NCI-H774 (cell line): ENCODE data around the gene GGCT.
A peak's percentile ranks its signal among the peaks of the same experiment; 100 is the strongest.
"Not testable (repeated sequence)": the region's sequence is repeated elsewhere in the genome, so short reads cannot be mapped to it uniquely, and the experiment has no call there.

Source experiments
- DNase-seq: peaks from one replicate; lab custom pipeline; 2025; lab: John Stamatoyannopoulos, UW

The GGCT gene, protein sequence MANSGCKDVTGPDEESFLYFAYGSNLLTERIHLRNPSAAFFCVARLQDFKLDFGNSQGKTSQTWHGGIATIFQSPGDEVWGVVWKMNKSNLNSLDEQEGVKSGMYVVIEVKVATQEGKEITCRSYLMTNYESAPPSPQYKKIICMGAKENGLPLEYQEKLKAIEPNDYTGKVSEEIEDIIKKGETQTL

GRCh38 chr7:30504301-30505173 is at the start of gene GGCT:
GGCT (minus strand) TSS chr7:30504829; CDS start chr7:30504709, 120 bp downstream.
- DNase-seq = peak; percentile 96

DNA sequence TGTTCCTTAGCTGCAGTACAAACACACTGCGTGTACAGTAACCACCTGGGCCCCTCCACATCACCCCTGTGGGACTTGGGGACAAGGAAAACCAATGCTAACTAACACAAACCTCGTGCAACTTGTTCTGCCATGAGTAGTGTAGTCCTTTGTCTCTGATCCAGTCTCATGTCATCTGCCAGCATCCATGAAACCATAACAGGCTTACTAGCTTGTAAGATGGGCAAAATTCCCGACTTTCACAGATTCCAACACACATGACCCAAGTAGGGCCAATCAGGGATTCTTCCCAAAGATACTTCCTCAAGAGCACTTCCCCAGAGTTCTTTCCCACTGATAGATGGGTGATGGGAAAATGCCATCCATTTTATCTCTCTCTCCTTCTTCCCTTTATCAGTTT is 48.9 kb upstream of the GGCT start:
- no peak for DNase-seq

DNA sequence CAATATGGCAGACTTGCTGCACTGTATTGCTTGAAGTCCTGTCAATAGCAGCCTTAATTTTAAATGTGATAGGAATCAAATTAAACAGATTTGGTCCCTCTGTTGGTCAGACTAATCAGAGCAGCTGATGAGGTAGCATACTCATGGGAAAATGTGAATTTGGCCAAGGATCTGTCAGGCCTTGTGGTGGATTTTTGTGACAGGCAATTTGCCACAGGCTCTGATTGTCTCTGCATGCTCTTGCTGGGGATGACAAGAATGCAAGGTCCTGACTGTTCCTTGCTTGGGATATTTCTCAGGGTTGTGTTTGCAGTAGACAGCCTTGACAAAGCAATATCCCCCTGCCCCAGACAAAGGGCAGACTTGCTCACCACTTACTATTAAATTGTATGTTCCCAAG is 48.5 kb upstream of the GGCT start:
- DNase-seq = no peak

GRCh38 chr7:30552330-30552729 is 47.7 kb upstream of the GGCT start:
- no peak for DNase-seq

DNA sequence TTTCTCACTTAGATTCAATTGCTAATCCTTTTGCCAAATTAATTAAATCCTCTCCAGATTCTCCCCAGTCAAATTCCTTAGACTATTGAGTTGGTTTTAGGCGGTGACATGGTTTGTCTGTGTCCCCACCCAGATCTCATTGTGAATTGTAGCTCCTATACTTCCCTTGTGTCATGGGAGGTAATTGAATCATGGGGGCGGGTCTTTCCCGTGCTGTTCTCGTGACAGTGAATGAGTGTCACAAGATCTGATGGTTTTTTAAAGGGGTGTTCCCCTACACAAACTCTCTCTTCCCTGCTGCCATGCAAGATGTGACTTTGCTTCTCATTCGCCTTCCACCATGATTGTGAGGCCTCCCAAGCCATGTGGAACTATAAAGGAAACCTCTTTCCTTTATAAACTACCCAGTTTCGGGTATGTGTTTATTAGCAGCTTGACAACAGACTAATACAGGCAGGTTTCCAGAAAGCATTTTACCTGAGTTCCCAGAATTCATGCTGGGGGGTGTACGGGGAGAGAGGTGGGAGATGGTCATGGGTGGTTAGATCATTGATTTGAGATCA is 45.4 kb upstream of the GGCT start:
- no peak for DNase-seq

- DNase-seq = peak; percentile 45
Measured at GRCh38 chr7:30548845-30549244, 44.2 kb upstream of the GGCT start.

- DNase-seq = no peak
Measured at GRCh38 chr7:30546596-30546995, 42.0 kb upstream of the GGCT start.

GRCh38 chr7:30545791-30546555 is 41.3 kb upstream of the GGCT start:
- no peak for DNase-seq

DNA sequence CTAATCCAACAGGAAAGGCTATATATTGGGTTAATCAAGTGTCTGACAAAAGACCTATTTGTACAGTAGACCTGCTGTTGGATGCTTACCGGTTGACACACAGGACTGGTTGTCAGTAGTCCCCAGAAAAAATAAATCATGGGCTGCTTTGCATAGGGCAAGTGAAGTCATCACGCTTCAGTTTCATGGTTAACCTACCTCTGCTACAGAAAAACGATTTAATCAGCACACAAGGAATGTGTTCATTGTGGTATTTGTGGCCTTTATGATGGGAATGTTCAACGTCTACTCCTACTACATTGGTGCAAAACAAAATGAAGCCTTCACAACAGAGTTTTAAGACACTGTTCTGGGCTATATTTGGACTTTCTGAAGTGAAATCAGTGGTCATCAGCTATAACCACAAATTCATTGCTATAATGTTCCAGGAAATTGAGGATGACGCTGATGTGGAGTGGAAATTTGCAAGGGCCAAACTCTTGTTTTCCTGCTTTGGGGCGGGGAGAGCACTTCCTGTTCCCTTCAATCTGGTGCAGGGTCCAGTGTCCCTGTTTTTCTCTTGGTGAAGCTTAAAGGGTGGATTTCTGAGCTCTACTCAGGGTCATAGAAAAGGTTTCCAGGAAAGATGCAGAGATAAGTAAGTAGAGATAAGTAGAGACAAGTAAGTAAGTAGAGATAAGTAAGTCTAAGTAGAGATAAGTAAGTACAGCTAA is 39.3 kb upstream of the GGCT start:
- DNase-seq = no peak

- not testable (repeated sequence) for DNase-seq
Measured at GRCh38 chr7:30543115-30543514, 38.5 kb upstream of the GGCT start.

DNA sequence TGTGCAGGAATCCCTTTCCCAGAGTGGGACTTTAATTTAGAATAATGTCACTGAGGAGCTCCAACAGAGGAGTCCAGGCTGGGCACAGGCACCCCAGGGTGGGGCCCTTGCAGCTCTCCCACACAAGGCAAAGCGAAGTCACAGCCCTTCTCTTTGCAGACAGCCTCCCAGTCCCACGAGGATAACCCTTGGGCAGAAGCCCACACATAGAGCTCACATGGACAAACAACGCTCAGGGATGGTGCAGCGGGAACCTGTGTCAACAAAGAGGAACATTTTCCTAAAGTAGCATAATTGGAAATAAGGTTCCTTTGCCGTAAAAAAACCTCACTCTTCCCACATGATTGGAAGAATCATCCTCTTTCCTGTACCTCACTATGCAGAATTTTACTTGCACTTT is 29.3 kb upstream of the GGCT start:
- no peak for DNase-seq

- no peak for DNase-seq
Measured at GRCh38 chr7:30531286-30531685, 26.7 kb upstream of the GGCT start.

GRCh38 chr7:30530373-30530772 is 25.7 kb upstream of the GGCT start:
- DNase-seq = no peak

- DNase-seq = no peak
Measured at GRCh38 chr7:30528779-30529178, 24.1 kb upstream of the GGCT start.

DNA sequence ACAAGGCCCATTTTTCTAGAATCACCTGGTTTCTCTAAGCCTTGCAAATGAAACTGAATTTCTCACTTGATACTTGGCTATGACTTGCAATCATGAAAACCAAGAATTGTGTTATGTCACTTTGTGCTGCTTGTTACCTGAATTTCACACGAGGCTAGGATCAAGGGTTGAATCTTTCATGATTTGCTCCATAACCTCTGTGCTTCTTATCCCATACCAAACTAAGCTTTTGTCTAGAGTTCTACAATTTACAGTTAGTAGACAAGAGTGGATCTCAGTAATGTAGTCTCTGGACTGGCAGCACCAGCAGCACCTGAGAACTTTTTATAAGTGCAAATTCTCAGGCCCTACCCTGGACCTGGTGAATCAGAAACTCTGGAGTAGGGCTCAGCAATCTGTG is 22.7 kb upstream of the GGCT start:
- DNase-seq = not testable (repeated sequence)

DNA sequence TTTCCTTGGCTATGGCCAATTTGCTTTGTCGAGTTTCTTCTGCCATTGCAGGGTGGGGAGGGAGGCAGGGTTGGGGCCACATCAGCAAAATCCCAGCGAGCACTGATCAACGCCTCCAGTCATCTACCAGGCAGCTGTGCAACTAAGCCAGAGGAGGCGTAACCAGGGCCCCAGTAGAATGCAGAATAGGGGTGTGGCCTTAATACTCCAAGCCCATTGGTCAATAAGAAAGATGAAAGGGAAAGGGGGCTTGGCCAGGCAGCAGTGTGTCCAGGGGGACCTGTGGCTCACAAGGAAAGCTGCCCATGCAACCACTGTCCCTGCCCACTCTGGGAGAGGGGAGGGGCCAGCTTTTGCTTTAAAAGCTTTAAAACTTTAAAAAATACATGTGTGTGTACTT is 21.5 kb upstream of the GGCT start:
- no peak for DNase-seq

DNA sequence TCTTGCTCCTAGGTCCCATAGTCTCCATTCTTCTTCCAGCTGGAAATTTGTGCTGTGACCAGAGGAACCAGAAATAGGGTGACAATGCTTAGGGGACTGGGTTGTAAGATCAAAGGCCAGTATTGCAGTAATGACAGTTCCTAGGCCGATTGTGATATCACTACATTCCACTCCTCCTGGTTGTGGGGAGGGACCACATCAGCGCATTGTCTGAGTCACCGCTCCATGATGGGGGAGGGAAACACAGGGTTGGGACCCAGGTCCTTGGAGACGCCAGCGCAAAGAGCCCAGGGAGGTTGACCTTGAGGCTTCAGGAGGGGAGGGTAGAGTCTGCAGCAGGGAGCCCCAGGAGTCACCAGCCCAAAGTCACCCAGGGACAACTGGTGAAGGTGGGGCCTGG is 20.8 kb upstream of the GGCT start:
- DNase-seq = no peak

- peak; percentile 22 for DNase-seq
Measured at GRCh38 chr7:30524545-30524944, 19.9 kb upstream of the GGCT start.

DNA sequence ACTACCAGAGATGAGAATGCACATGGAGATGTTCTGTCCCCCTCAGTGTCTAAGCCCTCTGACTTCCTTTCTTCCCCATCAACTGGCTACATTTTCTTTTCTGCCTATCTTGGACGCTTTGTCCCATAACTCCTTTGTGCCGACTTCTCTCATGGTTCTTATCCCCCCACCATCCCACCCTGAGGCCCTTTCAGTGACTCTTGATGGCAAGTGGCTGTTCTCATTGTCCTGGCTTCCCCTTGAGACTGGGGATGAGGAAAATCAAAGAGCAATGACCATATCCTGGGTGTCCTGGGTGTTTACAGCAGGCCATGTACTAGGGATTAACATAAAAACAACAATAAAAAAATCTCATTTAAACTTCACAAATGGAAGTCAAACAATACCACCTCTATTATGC is 18.8 kb upstream of the GGCT start:
- DNase-seq = no peak

DNA sequence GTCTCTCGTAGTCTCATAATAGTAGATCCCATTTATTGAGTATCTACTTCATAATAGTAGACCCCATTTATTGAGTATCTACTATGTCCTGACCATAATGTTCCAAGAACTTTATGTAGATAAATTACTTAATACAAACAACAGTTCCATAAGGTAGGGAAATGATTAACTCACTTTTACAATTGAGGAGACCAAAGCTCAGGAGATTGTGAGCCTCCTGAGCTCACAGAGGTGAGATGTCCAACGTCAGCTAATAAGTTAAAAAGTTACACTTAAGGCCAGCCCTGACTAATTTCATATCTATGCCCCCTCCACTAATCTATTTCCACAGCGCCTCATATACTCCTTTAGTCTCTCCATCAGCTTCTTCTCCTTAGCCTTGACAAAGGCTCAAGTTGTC is 17.5 kb upstream of the GGCT start:
- no peak for DNase-seq

DNA sequence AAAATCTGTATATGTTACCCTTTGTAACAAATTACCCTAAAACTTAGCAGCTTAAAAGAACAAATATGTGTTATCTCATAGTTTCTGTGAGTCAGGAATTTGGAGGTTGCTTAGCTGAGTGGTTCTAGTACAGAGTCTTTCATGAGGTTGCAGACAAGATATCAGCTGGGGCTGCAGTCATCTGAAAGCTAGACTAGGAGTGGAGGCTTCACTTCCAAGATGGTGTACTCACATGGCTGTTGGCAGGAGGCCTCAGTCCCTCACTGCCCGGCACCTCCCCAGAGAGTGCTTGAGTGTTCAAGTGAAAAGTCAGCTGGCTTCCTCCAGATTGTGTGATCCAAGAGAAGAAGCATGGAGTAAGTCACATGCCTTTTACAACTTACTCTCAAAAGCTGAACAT is 16.9 kb upstream of the GGCT start:
- DNase-seq = no peak

GRCh38 chr7:30519122-30519521 is 14.5 kb upstream of the GGCT start:
- no peak for DNase-seq
